ENCODE measurements around the gene MT1HL1. TPM values are rescaled to one million over a fixed set of nuclear protein-coding genes. Genes with fewer than 3 reads are reported as not detected.

Gene MT1HL1
- total and polyA plus RNA-seq, 2 of the 4 experiments (the other 2 are of a cell fraction): not detected

- 2% methylated on average over 22 of the region's 41 CpGs; no CpG with 5 or more reads in 1 of the 2 experiments for WGBS, 2 experiments (ENCODE audit: extremely low coverage in 2 of 2, insufficient read length in 1 of 2)
- in situ Hi-C loops (cut with MboI; ENCODE audit: low sequenced_read_pairs): no loop called here
- Histone ChIP-seq H3K9me1 (ENCODE audit: insufficient read depth, low read length) (no peaks in the 10 kb centered on the region), H3K36me3 (ENCODE audit: control insufficient read depth, insufficient read depth, low read length) (no peaks in the 10 kb centered on the region), H3K4me1 (ENCODE audit: control insufficient read depth, insufficient read depth, low read length) (no peaks in the 10 kb centered on the region), H3K27me3 (ENCODE audit: control insufficient read depth, insufficient read depth, low read length) (peaks cover 6% of the 10 kb centered on the region; the same call in 1 of the 2 replicates), H2BK15ac (ENCODE audit: low read depth, low read length) (no peak overlapping the region), H4K91ac (ENCODE audit: insufficient read depth, low read depth, low read length) (no peak overlapping the region), H3K9ac (ENCODE audit: low read depth, low read length) (no peak overlapping the region), H3K27ac (ENCODE audit: insufficient read depth, low read length) (no peak overlapping the region), H2BK20ac (ENCODE audit: low read depth, low read length) (no peak overlapping the region), H2AK5ac (ENCODE audit: low read depth, low read length) (no peak overlapping the region), H4K8ac (ENCODE audit: low read depth in 2 of 2, low read length in 2 of 2) (no peak overlapping the region), H3K4me3 (ENCODE audit: insufficient read depth, low read depth, low read length) (no peak overlapping the region), H4K20me1 (ENCODE audit: insufficient read depth, low read length) (no peaks in the 10 kb centered on the region), H3K23ac (ENCODE audit: low read depth, low read length) (no peak overlapping the region), H2BK120ac (ENCODE audit: low read depth, low read length) (no peak overlapping the region), H4K5ac (ENCODE audit: low read depth, low read length) (no peak overlapping the region), H3K9me3 (ENCODE audit: control insufficient read depth, insufficient read depth, low read length) (peaks cover 2% of the 10 kb centered on the region; the same call in 1 of the 2 replicates), H3K79me1 (ENCODE audit: low read depth in 1 of 2, low read length in 2 of 2) (no peaks in the 10 kb centered on the region), H3K14ac (replicated peaks; ENCODE audit: low read depth, low read length) (no peak overlapping the region), H3K18ac (ENCODE audit: low read depth, low read length) (no peak overlapping the region), H3K56ac (ENCODE audit: extremely low read depth, insufficient read depth, low read length) (no peak overlapping the region), H2AK9ac (replicated peaks; ENCODE audit: low read depth, low read length, poor library complexity) (no peak overlapping the region), H2BK5ac (ENCODE audit: low read depth, low read length, poor library complexity, severe bottlenecking) (no peak overlapping the region), H3K4ac (ENCODE audit: low read depth, low read length) (no peak overlapping the region), H2AFZ (replicated peaks; ENCODE audit: low read length, poor library complexity) (peak overlapping the region; percentile 43), H3K4me2 (ENCODE audit: low read depth, low read length) (no peak overlapping the region)
- DNase-seq (no peak), ATAC-seq (ENCODE audit: low read depth) (no peak)
- CTCF ChIA-PET: no interaction called here
- BruUV-seq (replicated peaks): no TSS peak
- TF ChIP-seq NFE2L2 (IDR thresholded peaks at IDR 0.05; ENCODE audit: low read depth, low read length): no peak
- TF ChIP-seq MXI1 (IDR thresholded peaks at IDR 0.05; ENCODE audit: borderline replicate concordance, low read depth, low read length): no peak
- no peak for TF ChIP-seq MAZ (IDR thresholded peaks at IDR 0.05; ENCODE audit: borderline replicate concordance, low read depth, low read length)
- no peak for TF ChIP-seq USF2 (IDR thresholded peaks at IDR 0.05; ENCODE audit: low read depth, low read length)
- no peak for TF ChIP-seq ELK1 (IDR thresholded peaks at IDR 0.05; ENCODE audit: borderline replicate concordance, low read depth, low read length)
- TF ChIP-seq RAD21 (IDR thresholded peaks at IDR 0.05; ENCODE audit: low read length): no peak
- TF ChIP-seq FOS (IDR thresholded peaks at IDR 0.05; ENCODE audit: low read depth, low read length): no peak
- no peak for TF ChIP-seq RCOR1 (IDR thresholded peaks at IDR 0.05; ENCODE audit: insufficient replicate concordance, low read length)
- no peak for TF ChIP-seq CHD1 (IDR thresholded peaks at IDR 0.05; ENCODE audit: low read depth, low read length)
- TF ChIP-seq RFX5 (IDR thresholded peaks at IDR 0.05; ENCODE audit: low read depth, low read length): no peak
- no peak for TF ChIP-seq MAFK (IDR thresholded peaks at IDR 0.05; ENCODE audit: low read depth, low read length)
- TF ChIP-seq SMC3 (IDR thresholded peaks at IDR 0.05; ENCODE audit: low read depth, low read length): no peak
- TF ChIP-seq BHLHE40 (IDR thresholded peaks at IDR 0.05; ENCODE audit: low read depth, low read length): no peak
- no peak for TF ChIP-seq POLR2A (IDR thresholded peaks at IDR 0.05; ENCODE audit: low read depth, low read length)
- no peak for TF ChIP-seq CEBPB (IDR thresholded peaks at IDR 0.05; ENCODE audit: low read depth, low read length)
- no peak for TF ChIP-seq CTCF (conservative IDR thresholded peaks at IDR 0.05; ENCODE audit: low read depth, low read length)
- POLR2A ChIA-PET (ENCODE audit: unreplicated experiment): no interaction called here
- dilution Hi-C loops (cut with HindIII; ENCODE audit: low sequenced_read_pairs, unreplicated experiment): no loop called here
- intact Hi-C loops (cut with micrococcal nuclease): loop anchor here (5.0 kb wide), 2 partner anchors 155 to 620 kb away; no protein-coding TSS in a partner anchor
These were observed 38.3 kb upstream of the MT1HL1 start for GRCh38 chr1:237042526-237042891.

Measured in IMR-90 (cell line).